Measurements from ENCODE around the gene NPY1R.

- no peak for TF ChIP-seq CTCF (IDR thresholded peaks at IDR 0.05; ENCODE audit: low read depth, low read length)
- no peak for TF ChIP-seq EZH2phosphoT487 (IDR thresholded peaks at IDR 0.05; ENCODE audit: low read depth)
Observed at GRCh38 chr4:163378661-163379060, 46.3 kb upstream of the NPY1R start.

Data from OCI-LY3 (cell line).